ENCODE data around the gene TMCO5A.
"Not testable (repeated sequence)": the region's sequence is repeated elsewhere in the genome, so short reads cannot be mapped to it uniquely, and the experiment has no call there.

Gene TMCO5A

DNA sequence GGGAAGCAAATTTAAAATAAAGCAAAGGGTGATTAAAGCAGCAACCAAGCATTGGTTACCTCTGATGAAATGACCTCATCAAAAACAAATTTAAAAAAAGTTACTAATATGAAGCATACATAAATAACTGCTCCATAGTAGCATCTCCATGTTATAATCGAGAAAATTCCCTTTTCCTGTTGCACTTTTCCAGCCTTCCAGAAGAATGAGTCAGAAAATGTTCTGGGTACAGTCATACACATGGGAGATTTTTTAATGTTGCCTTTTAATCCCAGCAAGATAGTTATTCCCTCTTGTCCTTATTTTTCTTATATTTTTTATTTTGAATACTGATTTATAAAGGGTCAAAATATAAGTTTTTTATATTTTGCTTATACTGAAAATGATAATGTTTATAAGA lies 2.6 kb upstream of the TMCO5A start:
- TF ChIP-seq CTCF (IDR thresholded peaks at IDR 0.05; ENCODE audit: extremely low read depth, missing control alignments) = no peak
- no peak for DNase-seq (ENCODE audit: low spot score)

GRCh38 chr15:37932549-37932948 lies 1.9 kb upstream of the TMCO5A start:
- no peak for DNase-seq (ENCODE audit: low spot score)
- TF ChIP-seq CTCF (IDR thresholded peaks at IDR 0.05; ENCODE audit: extremely low read depth, missing control alignments) = no peak

DNA sequence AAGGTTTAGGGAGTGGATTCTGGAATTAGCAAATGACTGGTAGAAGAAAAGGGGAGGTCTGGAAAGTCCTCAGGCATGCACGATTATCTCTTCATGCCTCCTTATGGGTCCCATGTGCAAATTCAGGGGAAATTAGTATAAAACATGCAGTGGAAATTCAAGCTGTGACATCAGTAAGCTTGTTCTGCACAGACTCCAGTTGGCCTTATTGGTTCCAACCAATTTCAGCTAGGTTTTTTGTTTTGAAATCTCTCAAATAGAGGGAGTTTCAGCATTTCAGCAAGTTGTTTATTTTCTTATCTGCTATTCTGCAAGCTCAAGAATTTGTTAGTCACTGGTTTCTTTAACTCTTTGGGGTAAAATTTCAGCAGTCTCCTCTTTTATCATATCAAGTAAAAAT lies 774 bp upstream of the TMCO5A start:
- no peak for TF ChIP-seq CTCF (IDR thresholded peaks at IDR 0.05; ENCODE audit: extremely low read depth, missing control alignments)
- no peak for DNase-seq (ENCODE audit: low spot score)

- DNase-seq (ENCODE audit: low spot score) = no peak
- no peak for TF ChIP-seq CTCF (IDR thresholded peaks at IDR 0.05; ENCODE audit: extremely low read depth, missing control alignments)
Observed at GRCh38 chr15:37940876-37941275, 6.4 kb downstream of the TMCO5A start.

- no peak for DNase-seq (ENCODE audit: low spot score)
- TF ChIP-seq CTCF (IDR thresholded peaks at IDR 0.05; ENCODE audit: extremely low read depth, missing control alignments) = no peak
Observed at GRCh38 chr15:37941779-37942178, 7.3 kb downstream of the TMCO5A start.

DNA sequence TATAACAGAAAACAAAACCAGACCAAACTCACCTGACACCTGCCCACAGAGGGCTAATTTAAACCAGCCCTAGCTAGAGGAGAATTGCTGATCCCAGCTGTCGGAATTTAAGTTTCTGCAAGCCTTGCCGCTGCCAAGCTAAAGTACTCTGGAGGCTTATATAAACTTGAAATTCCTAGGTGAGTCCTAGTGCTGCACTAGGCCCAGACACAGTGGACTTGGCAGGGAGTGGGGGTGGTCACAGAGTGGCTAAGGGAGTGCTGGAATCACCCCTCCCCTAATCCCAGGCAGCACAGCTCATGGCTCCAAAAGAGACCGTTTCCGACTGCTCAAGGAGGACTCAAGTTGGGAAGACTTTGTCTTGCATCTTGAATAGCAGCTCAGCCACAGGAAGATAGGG lies 17.6 kb downstream of the TMCO5A start:
- DNase-seq (ENCODE audit: low spot score) = no peak

GRCh38 chr15:37960742-37961141 lies 26.3 kb downstream of the TMCO5A start:
- DNase-seq (ENCODE audit: low spot score) = not testable (repeated sequence)

More for the DNA sequence above, 17.6 kb downstream of the TMCO5A start:
- no peak for TF ChIP-seq CTCF (IDR thresholded peaks at IDR 0.05; ENCODE audit: extremely low read depth, missing control alignments)

DNA sequence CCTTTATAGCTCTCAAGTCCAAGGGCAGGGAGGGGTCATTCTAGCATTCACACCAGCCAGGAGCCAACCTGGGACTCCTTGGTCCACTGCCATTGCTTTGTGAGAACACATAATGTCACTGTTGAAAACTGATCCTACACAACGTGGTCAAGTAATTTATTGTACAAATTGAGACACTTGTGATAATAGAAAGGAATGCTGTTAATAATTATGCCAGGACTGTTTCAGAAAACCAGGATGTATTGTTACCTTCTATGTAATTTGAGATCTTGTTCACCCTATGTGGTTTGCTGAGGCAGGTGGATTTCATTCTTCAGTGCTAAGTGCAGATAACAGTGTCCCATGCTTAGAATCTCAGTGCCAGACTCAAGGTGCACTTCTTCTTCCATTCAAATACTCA lies 33.3 kb downstream of the TMCO5A start:
- no peak for DNase-seq (ENCODE audit: low spot score)
- TF ChIP-seq CTCF (IDR thresholded peaks at IDR 0.05; ENCODE audit: extremely low read depth, missing control alignments) = no peak

Data from GM20000 (cell line).